OCI-LY3 (cell line): ENCODE data around the gene PKP3.

ENCODE experiments used
- H2AFZ ChIP-seq: fragments of 200-600, 300-600 bp; shearing (Covaris generic); 2 replicates; pipeline ENCODE4 v1.6.0; 2014; ENCODE audit warnings: antibody characterized with exemption, low read depth, low read length
- H3K27ac ChIP-seq: fragments of 200-600, 300-600 bp; sonication (generic); 2 replicates; pipeline ENCODE4 v1.5.1; 2014; ENCODE audit warnings: mild to moderate bottlenecking, low read length, moderate library complexity, mixed read lengths
- H3K27me3 ChIP-seq: fragments of 200-600, 300-600 bp; sonication (generic); 2 replicates; pipeline ENCODE4 v1.6.1; 2014; ENCODE audit warnings: low read depth, low read length, mixed read lengths
- H3K36me3 ChIP-seq: fragments of 200-600, 300-600 bp; sonication (generic); replicated peaks from 2 replicates; pipeline ENCODE3; 2014; ENCODE audit warnings: low read depth, low read length, mixed read lengths
- H3K4me1 ChIP-seq: fragments of 300-600, 200-600 bp; sonication (generic); 2 replicates; pipeline ENCODE4 v1.6.1; 2014; ENCODE audit warnings: low read length, mixed read lengths
- H3K4me2 ChIP-seq: fragments of 200-600, 300-600 bp; sonication (generic); 2 replicates; pipeline ENCODE4 v1.6.1; 2014; ENCODE audit warnings: low read length, mixed read lengths
- H3K4me3 ChIP-seq: fragments of 300-600, 200-600 bp; sonication (generic); 2 replicates; pipeline ENCODE4 v1.5.1; 2014; ENCODE audit warnings: antibody characterized with exemption, mild to moderate bottlenecking, low read length, moderate library complexity
- H3K79me2 ChIP-seq: fragments of 300-600, 200-600 bp; shearing (Covaris generic); 2 replicates; pipeline ENCODE4 v1.6.1; 2014; ENCODE audit warnings: mild to moderate bottlenecking, low read length, mixed read lengths
- H3K9ac ChIP-seq: fragments of 300-600, 200-600 bp; shearing (Covaris generic); 2 replicates; pipeline ENCODE4 v1.6.0; 2014; ENCODE audit warnings: mild to moderate bottlenecking, low read length, moderate library complexity
- H3K9me3 ChIP-seq: fragments of 200-600, 300-600 bp; shearing (Covaris generic); 2 replicates; pipeline ENCODE4 v1.6.1; 2014; ENCODE audit warnings: low read length, mixed read lengths; ENCODE audit not compliant: insufficient read depth
- H4K20me1 ChIP-seq: fragments of 200-600, 300-600 bp; sonication (generic); 2 replicates; pipeline ENCODE4 v1.6.1; 2016; ENCODE audit warnings: low read length, mixed read lengths; ENCODE audit not compliant: insufficient read depth
- EZH2phosphoT487 ChIP-seq: fragments of 200-600 bp; shearing (Covaris generic); IDR thresholded peaks from 2 replicates; pipeline ENCODE4 v1.6.1; 2018; ENCODE audit warnings: antibody characterized with exemption, mixed run types, low read depth
- TF ChIP-seq, protein P1 (sequence below): fragments of 200-600, 300-600 bp; sonication (generic); IDR thresholded peaks from 2 replicates; pipeline ENCODE4 v1.5.1; 2014; ENCODE audit warnings: antibody characterized with exemption, low read length, low read depth

The PKP3 gene

GRCh38 chr11:416757-417621, 23.0 kb downstream of the PKP3 start:
- H3K4me3 ChIP-seq = no peak overlapping the region
- peaks cover 5% of the 10 kb centered on the region; the same call in 1 of the 2 replicates for H3K27me3 ChIP-seq
- H3K9me3 ChIP-seq = no peaks in the 10 kb centered on the region
- H3K79me2 ChIP-seq = no peaks in the 10 kb centered on the region
- no peak overlapping the region for H2AFZ ChIP-seq
- no peaks in the 10 kb centered on the region for H4K20me1 ChIP-seq
- no peak overlapping the region for H3K4me2 ChIP-seq
- TF ChIP-seq, protein P1, sequence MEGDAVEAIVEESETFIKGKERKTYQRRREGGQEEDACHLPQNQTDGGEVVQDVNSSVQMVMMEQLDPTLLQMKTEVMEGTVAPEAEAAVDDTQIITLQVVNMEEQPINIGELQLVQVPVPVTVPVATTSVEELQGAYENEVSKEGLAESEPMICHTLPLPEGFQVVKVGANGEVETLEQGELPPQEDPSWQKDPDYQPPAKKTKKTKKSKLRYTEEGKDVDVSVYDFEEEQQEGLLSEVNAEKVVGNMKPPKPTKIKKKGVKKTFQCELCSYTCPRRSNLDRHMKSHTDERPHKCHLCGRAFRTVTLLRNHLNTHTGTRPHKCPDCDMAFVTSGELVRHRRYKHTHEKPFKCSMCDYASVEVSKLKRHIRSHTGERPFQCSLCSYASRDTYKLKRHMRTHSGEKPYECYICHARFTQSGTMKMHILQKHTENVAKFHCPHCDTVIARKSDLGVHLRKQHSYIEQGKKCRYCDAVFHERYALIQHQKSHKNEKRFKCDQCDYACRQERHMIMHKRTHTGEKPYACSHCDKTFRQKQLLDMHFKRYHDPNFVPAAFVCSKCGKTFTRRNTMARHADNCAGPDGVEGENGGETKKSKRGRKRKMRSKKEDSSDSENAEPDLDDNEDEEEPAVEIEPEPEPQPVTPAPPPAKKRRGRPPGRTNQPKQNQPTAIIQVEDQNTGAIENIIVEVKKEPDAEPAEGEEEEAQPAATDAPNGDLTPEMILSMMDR = no peak
- no peak for TF ChIP-seq EZH2phosphoT487
- no peak overlapping the region for H3K27ac ChIP-seq
- H3K36me3 ChIP-seq = no peaks in the 10 kb centered on the region
- no peak overlapping the region for H3K9ac ChIP-seq
- H3K4me1 ChIP-seq = no peaks in the 10 kb centered on the region

GRCh38 chr11:417652-418342, 23.8 kb downstream of the PKP3 start:
- Histone ChIP-seq H3K4me1 (no peaks in the 10 kb centered on the region), H3K9ac (no peak overlapping the region), H3K27me3 (peaks cover 5% of the 10 kb centered on the region; the same call in 1 of the 2 replicates), H3K4me3 (no peak overlapping the region), H3K27ac (no peak overlapping the region), H3K4me2 (no peak overlapping the region), H2AFZ (no peak overlapping the region), H3K9me3 (no peaks in the 10 kb centered on the region), H3K36me3 (no peaks in the 10 kb centered on the region), H4K20me1 (no peaks in the 10 kb centered on the region), H3K79me2 (no peaks in the 10 kb centered on the region)
- TF ChIP-seq, protein P1 = no peak
- no peak for TF ChIP-seq EZH2phosphoT487

DNA sequence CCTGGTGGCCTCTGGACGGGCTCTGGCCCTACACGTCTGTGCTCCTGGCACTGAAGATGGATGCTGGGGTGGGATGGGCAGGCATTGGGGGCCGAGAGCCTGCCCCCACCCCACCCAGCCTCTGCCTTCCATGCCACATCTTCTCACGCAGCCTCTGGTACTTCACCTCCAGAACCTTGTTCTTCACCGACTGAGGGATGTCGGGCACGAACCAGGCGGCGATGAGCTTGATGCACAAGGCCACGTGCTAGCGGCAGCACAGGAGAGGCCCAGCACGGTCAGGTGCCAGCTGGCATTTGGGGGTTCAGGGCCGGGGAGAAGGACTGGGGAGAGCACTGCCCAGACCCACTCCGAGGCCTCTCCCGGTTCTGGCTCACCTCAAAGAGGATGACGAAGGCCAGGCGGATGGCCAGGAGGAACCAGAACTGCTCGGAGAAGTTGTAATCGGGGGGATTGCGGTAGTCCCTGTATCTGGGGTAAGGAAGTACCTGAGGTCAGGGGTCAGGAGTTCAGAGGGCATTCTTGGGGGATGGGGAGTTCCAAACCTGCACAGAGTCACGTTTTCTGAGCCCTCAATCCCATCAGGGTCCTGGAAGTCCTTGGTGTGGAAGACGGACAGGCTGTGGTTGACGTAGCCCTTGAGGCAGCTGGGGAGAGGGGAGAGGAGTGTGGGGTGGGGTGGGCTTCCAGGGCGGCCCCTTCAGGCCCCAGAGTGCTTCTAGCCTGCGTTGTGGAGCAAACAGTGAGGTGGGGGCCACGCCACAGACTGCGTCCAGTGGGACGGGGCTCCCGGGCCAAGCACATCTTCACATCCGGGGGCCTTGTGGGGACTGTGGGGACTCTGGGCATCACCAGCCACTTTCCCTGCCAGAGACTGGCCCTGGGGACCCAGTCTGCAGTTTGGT, 24.6 kb downstream of the PKP3 start:
- TF ChIP-seq, protein P1 = no peak
- TF ChIP-seq EZH2phosphoT487 = no peak
- Histone ChIP-seq H3K9me3 (no peaks in the 10 kb centered on the region), H3K27ac (no peak overlapping the region), H4K20me1 (no peaks in the 10 kb centered on the region), H3K36me3 (peaks cover 2% of the 10 kb centered on the region), H3K4me3 (no peak overlapping the region), H3K9ac (no peak overlapping the region), H3K27me3 (peaks cover 5% of the 10 kb centered on the region; the same call in 1 of the 2 replicates), H3K79me2 (no peaks in the 10 kb centered on the region), H2AFZ (no peak overlapping the region), H3K4me1 (no peaks in the 10 kb centered on the region), H3K4me2 (no peak overlapping the region)
